Measurements from ENCODE around the gene ROPN1. TPM values are rescaled to one million over a fixed set of nuclear protein-coding genes. Genes with fewer than 3 reads are reported as not detected.
"Not testable (repeated sequence)": the region's sequence is repeated elsewhere in the genome, so short reads cannot be mapped to it uniquely, and the experiment has no call there.

The ROPN1 gene
- total and polyA plus RNA-seq, 9 donors = not detected

- intact Hi-C loops (cut with DNase I) = loop anchor here (5.0 to 10.0 kb wide), 4 partner anchors 58 to 451 kb away; no protein-coding TSS in a partner anchor
- H3K4me1 ChIP-seq (ENCODE audit: insufficient read depth); H3K9me3 ChIP-seq; H3K36me3 ChIP-seq; H3K27me3 ChIP-seq; H3K27ac ChIP-seq; H3K4me3 ChIP-seq: not testable (repeated sequence)
- peak; percentile 31 to 61 (median 50) for DNase-seq
- WGBS, 3 donors = 5 to 9% (median 8%) methylated on average over 4 of the region's 4 CpGs
- peak in 2 of 3 donors; percentile 56 to 62 for TF ChIP-seq CTCF (IDR thresholded peaks at IDR 0.05)
These were observed 24.6 kb upstream of the ROPN1 start for GRCh38 chr3:124016483-124016882.

- TF ChIP-seq POLR2A (IDR thresholded peaks at IDR 0.05) (no peak), EP300 (IDR thresholded peaks at IDR 0.05) (no peak), CTCF (IDR thresholded peaks at IDR 0.05) (no peak)
- intact Hi-C loops (cut with DNase I) = loop anchor here in 2 of 4 donors (10.0 kb wide), 2 partner anchors 60 to 450 kb away; no protein-coding TSS in a partner anchor
- Histone ChIP-seq H3K27ac (no peak overlapping the region), H3K4me3 (no peak overlapping the region), H3K4me1 (ENCODE audit: insufficient read depth) (no peaks in the 10 kb centered on the region), H3K27me3 (no peaks in the 10 kb centered on the region), H3K36me3 (no peaks in the 10 kb centered on the region), H3K9me3 (no peaks in the 10 kb centered on the region)
- WGBS, 3 donors = 17 to 24% (median 17%) methylated on average over 3 of the region's 3 CpGs
- peak in 2 of 5 donors; percentile 12 to 28 for DNase-seq
These were observed 22.5 kb upstream of the ROPN1 start for GRCh38 chr3:124014366-124014942.

GRCh38 chr3:124008321-124008720, 16.4 kb upstream of the ROPN1 start:
- DNase-seq; H3K4me3 ChIP-seq; H3K36me3 ChIP-seq; H3K27me3 ChIP-seq; intact Hi-C loops (cut with DNase I); H3K9me3 ChIP-seq; H3K4me1 ChIP-seq (ENCODE audit: insufficient read depth); H3K27ac ChIP-seq: not testable (repeated sequence)
- WGBS, 3 donors = 91 to 98% (median 95%) methylated on average over 1 of the region's 1 CpG

GRCh38 chr3:124007186-124007585, 15.3 kb upstream of the ROPN1 start:
- no peak for TF ChIP-seq POLR2A (IDR thresholded peaks at IDR 0.05)
- no peak for TF ChIP-seq CTCF (IDR thresholded peaks at IDR 0.05)
- no peak for TF ChIP-seq EP300 (IDR thresholded peaks at IDR 0.05)
- Histone ChIP-seq H3K4me3 (no peak overlapping the region), H3K27me3 (no peaks in the 10 kb centered on the region), H3K27ac (no peak overlapping the region), H3K36me3 (no peaks in the 10 kb centered on the region), H3K4me1 (ENCODE audit: insufficient read depth) (no peaks in the 10 kb centered on the region), H3K9me3 (no peaks in the 10 kb centered on the region)
- WGBS, 3 donors = 48 to 57% (median 54%) methylated on average over 4 of the region's 4 CpGs
- intact Hi-C loops (cut with DNase I) = no loop called here
- no peak for DNase-seq

GRCh38 chr3:124002405-124003079, 10.6 kb upstream of the ROPN1 start:
- H3K9me3 ChIP-seq = not testable (repeated sequence)
- WGBS, 3 donors = 33 to 49% (median 44%) methylated on average over 2 of the region's 2 CpGs

GRCh38 chr3:124001366-124001765, 9.4 kb upstream of the ROPN1 start:
- H3K27ac ChIP-seq; H3K36me3 ChIP-seq; intact Hi-C loops (cut with DNase I): not testable (repeated sequence)

More at GRCh38 chr3:124002405-124003079, 10.6 kb upstream of the ROPN1 start:
- H3K36me3 ChIP-seq; H3K27me3 ChIP-seq; H3K4me3 ChIP-seq; H3K4me1 ChIP-seq (ENCODE audit: insufficient read depth); intact Hi-C loops (cut with DNase I); H3K27ac ChIP-seq; DNase-seq: not testable (repeated sequence)

More at GRCh38 chr3:124001366-124001765, 9.4 kb upstream of the ROPN1 start:
- H3K4me3 ChIP-seq; DNase-seq; H3K4me1 ChIP-seq (ENCODE audit: insufficient read depth); H3K9me3 ChIP-seq; H3K27me3 ChIP-seq: not testable (repeated sequence)
- 64 to 72% (median 67%) methylated on average over 6 of the region's 6 CpGs for WGBS, 3 donors
